B cell (primary cell): Measurements from ENCODE around the gene DNM1. TPM values are rescaled to one million over a fixed set of nuclear protein-coding genes. Genes with fewer than 3 reads are reported as not detected.

Experiments
- ATAC-seq: fragments of 200-7000 bp; cut with Tn5 transposase; one replicate; pipeline ENCODE4 v1.10.0; 2021; ENCODE audit warnings: low read depth, mild to moderate bottlenecking, moderate number of reproducible peaks, moderate library complexity
- CTCF ChIA-PET: fragments of 350-600 bp; sonication (Branson Sonifier 250); formaldehyde crosslinking; loops from one replicate; lab custom pipeline; 2021; ENCODE audit warnings: antibody characterized with exemption, inconsistent platforms; lab: Charles Lee
- POLR2A ChIA-PET: fragments of 350-600 bp; sonication (Branson Sonifier 250); formaldehyde crosslinking; loops from one replicate; lab custom pipeline; 2021; ENCODE audit warnings: antibody characterized with exemption; lab: Charles Lee
- DNase-seq: peaks from one replicate; pipeline ENCODE4 v3.0.0; 2013
- H2AFZ ChIP-seq: 2 replicates; pipeline ENCODE4 v1.6.1; 2012; ENCODE audit warnings: mild to moderate bottlenecking, low read depth, low read length; ENCODE audit not compliant: insufficient read depth, poor library complexity, severe bottlenecking
- H3K27ac ChIP-seq, 2 donors: 1 replicate in 1 of 2; 2 replicates in 1 of 2; pipeline ENCODE4 v1.5.1; 2012 to 2013; ENCODE audit warnings: low read length in 2 of 2, mild to moderate bottlenecking in 2 of 2, moderate library complexity in 1 of 2
- H3K27me3 ChIP-seq, 4 experiments: fragments of 200-600 bp in 1 of 4; sonication (generic) in 1 of 4; replicated peaks in 1 of 4; 1 replicate in 2 of 4; 2 replicates in 2 of 4; pipeline versions ENCODE4 v1.6.1 to v1.7.0; 2013 to 2016; ENCODE audit warnings: low read length in 3 of 4, mild to moderate bottlenecking in 2 of 4, mixed read lengths in 1 of 4, moderate library complexity in 1 of 4; ENCODE audit not compliant: insufficient read depth in 4 of 4, control insufficient read depth in 3 of 4; ENCODE audit errors: control extremely low read depth in 1 of 4
- H3K36me3 ChIP-seq, 2 experiments: replicated peaks in 1 of 2; 1 replicate in 1 of 2; 2 replicates in 1 of 2; pipeline versions ENCODE4 v1.6.1 to v1.7.1; 2013; ENCODE audit warnings: low read length in 1 of 2; ENCODE audit not compliant: insufficient read depth in 2 of 2, control insufficient read depth in 1 of 2; ENCODE audit errors: control extremely low read depth in 1 of 2, extremely low read depth in 1 of 2
- H3K4me1 ChIP-seq, 2 donors: fragments of 200-600 bp in 1 of 2; sonication (generic) in 1 of 2; 1 replicate in 1 of 2; 2 replicates in 1 of 2; pipeline versions ENCODE4 v1.5.1 to v1.6.1; 2013 to 2017; ENCODE audit warnings: low read length in 2 of 2; ENCODE audit not compliant: control insufficient read depth in 2 of 2, insufficient read depth in 2 of 2
- H3K4me2 ChIP-seq: replicated peaks from 2 replicates; pipeline ENCODE3; 2012; ENCODE audit warnings: mild to moderate bottlenecking, low read depth, low read length; ENCODE audit not compliant: poor library complexity, severe bottlenecking
- H3K4me3 ChIP-seq, 5 experiments: fragments of 200-600 bp in 1 of 5; sonication (generic) in 1 of 5; 1 replicate in 3 of 5; 2 replicates in 2 of 5; pipeline versions ENCODE4 v1.5.1 to v1.7.0; 2011 to 2016; ENCODE audit warnings: low read length in 4 of 5, mild to moderate bottlenecking in 4 of 5, low read depth in 2 of 5, control low read depth in 1 of 5, moderate library complexity in 1 of 5; ENCODE audit not compliant: insufficient read depth in 1 of 5; ENCODE audit errors: control extremely low read depth in 1 of 5, extremely low read depth in 1 of 5
- H3K79me2 ChIP-seq: fragments of 200-600 bp; sonication (generic); one replicate; pipeline ENCODE4 v1.6.0; 2016; ENCODE audit warnings: low read length; ENCODE audit not compliant: control insufficient read depth, insufficient read depth
- H3K9ac ChIP-seq: fragments of 200-600 bp; sonication (generic); 2 replicates; pipeline ENCODE4 v1.6.1; 2017; ENCODE audit warnings: mild to moderate bottlenecking, low read length, moderate library complexity
- H3K9me3 ChIP-seq, 3 donors: one replicate each; pipeline versions ENCODE4 v1.6.1 to v1.7.1; 2013; ENCODE audit warnings: low read length in 2 of 3; ENCODE audit not compliant: control insufficient read depth in 2 of 3, insufficient read depth in 1 of 3; ENCODE audit errors: control extremely low read depth in 1 of 3
- H4K20me1 ChIP-seq: 2 replicates; pipeline ENCODE4 v1.6.0; 2012; ENCODE audit warnings: mild to moderate bottlenecking, low read length; ENCODE audit not compliant: insufficient read depth, control insufficient read depth, poor library complexity, severe bottlenecking
- H3K27ac Mint-ChIP-seq: one replicate; pipeline ENCODE4 v1.8.0; 2021; ENCODE audit warnings: mixed read lengths
- H3K27me3 Mint-ChIP-seq: one replicate; pipeline ENCODE4 v1.8.0; 2021; ENCODE audit warnings: mixed read lengths
- H3K4me1 Mint-ChIP-seq: one replicate; pipeline ENCODE4 v1.8.0; 2021; ENCODE audit warnings: mixed read lengths
- H3K4me3 Mint-ChIP-seq: one replicate; pipeline ENCODE4 v1.8.0; 2021; ENCODE audit warnings: mixed read lengths
- H3K9me3 Mint-ChIP-seq: one replicate; pipeline ENCODE4 v1.8.0; 2022; ENCODE audit warnings: mixed read lengths; ENCODE audit not compliant: insufficient read depth
- EZH2 ChIP-seq: IDR thresholded peaks from 2 replicates; pipeline ENCODE4 v1.6.1; 2012; ENCODE audit warnings: borderline replicate concordance, low read depth, mild to moderate bottlenecking, moderate library complexity, low read length; ENCODE audit not compliant: insufficient read depth, poor library complexity, severe bottlenecking
- WGBS: methylation state at CpG from one replicate; pipeline ENCODE4 v1.1.5; 2013; ENCODE audit warnings: missing lambda C conversion rate; ENCODE audit not compliant: insufficient coverage; 5-methylcytosine and 5-hydroxymethylcytosine counted together
- intact Hi-C: fragments of 100-400 bp; cut with micrococcal nuclease; formaldehyde crosslinking; loops from one replicate; pipeline ENCODE4 v1.10.0; 2022
- polyA plus RNA-seq: library from polyadenylated mRNA; depleted of rRNA; stranded (reverse); fragments of >200 nt; gene quantifications from 2 replicates; pipeline ENCODE4 v1.2.3, GENCODE V29; 2012
- total RNA-seq, 2 donors: library from RNA; stranded (reverse); fragments of 120-200 nt in 1 of 2; gene quantifications; 1 replicate in 1 of 2; 2 replicates in 1 of 2; pipeline versions ENCODE4 v1.2.3 to v1.2.4, GENCODE V29; 2013 to 2022
- TF ChIP-seq, protein P1 (sequence below): fragments of 200-600 bp; IDR thresholded peaks from one replicate; pipeline ENCODE4 v1.8.0; 2022; ENCODE audit warnings: antibody characterized with exemption, mild to moderate bottlenecking

Gene DNM1
- total and polyA plus RNA-seq, 2 donors (not counting 1 experiment from before 2014, with no cell fraction given): 0.63 to 1.3 TPM

DNA sequence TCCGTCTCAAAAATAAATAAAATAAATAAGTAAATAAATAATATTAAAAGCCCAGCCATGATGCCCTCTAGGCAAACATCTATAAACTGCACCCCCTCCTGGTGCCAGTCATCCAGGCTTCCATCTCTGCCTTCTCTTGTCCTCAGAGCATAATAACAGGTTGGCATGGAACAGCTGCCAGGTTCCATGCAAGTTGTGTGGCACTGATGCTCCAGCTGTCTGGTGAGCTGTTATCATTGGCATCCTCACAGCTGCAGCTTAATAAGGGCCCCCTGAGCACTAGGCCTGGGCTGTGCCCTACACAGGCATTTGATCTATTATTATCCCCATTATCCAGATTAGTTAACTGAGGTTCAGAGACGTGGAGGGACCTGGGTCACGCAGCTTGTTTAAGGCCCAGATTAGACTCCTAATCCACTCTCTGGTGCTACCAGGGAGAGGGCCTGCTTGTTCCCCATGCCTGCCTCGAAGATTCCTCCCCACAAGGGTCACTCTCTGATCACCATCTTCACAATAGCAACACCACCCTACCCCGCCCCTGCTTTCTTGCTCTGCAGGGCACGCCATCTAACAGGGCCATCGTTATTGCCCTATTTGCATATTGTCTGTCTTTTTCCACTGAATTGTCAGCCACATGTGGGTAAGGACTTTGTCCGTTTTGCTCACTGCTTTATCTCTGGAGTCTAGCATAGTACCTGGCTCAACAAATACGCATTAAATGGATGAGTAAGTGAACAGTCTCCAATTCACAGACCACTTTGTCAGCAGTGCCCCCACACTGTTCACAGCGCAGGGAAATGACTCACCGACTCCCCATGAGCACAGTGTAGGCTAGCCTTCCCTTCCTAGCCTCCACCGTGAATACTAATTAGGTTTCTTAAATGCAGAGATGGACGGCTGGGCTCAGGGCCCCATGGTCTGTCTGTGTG lies 1.5 kb upstream of the DNM1 start:
- intact Hi-C loops: no loop called here
- CTCF ChIA-PET: interaction anchor here (0.7 to 1.6 kb wide), 4 partner anchors 10 to 920 kb away, joined by 3 to 5 read pairs (median 4); no protein-coding TSS in a partner anchor

More for the DNA sequence above, 1.5 kb upstream of the DNM1 start:
- peaks cover 9% of the 10 kb centered on the region for H3K4me1 Mint-ChIP-seq
- H3K4me3 ChIP-seq: no peak overlapping the region
- peaks cover 12 to 16% of the 10 kb centered on the region in 2 donors for H3K4me1 ChIP-seq
- H3K27ac ChIP-seq: no peak overlapping the region
- WGBS: 92% methylated on average over 9 of the region's 13 CpGs
- no peak overlapping the region for H3K27ac Mint-ChIP-seq
- no peaks in the 10 kb centered on the region for H4K20me1 ChIP-seq
- no peaks in the 10 kb centered on the region for H3K9me3 ChIP-seq
- H3K27me3 Mint-ChIP-seq: peaks cover 16% of the 10 kb centered on the region
- no peak overlapping the region for H2AFZ ChIP-seq
- no peak overlapping the region for H3K4me3 Mint-ChIP-seq
- ATAC-seq: no peak
- H3K9ac ChIP-seq: no peak overlapping the region
- no peak for DNase-seq
- H3K4me2 ChIP-seq: no peak overlapping the region
- TF ChIP-seq EZH2: no peak
- TF ChIP-seq, protein P1, sequence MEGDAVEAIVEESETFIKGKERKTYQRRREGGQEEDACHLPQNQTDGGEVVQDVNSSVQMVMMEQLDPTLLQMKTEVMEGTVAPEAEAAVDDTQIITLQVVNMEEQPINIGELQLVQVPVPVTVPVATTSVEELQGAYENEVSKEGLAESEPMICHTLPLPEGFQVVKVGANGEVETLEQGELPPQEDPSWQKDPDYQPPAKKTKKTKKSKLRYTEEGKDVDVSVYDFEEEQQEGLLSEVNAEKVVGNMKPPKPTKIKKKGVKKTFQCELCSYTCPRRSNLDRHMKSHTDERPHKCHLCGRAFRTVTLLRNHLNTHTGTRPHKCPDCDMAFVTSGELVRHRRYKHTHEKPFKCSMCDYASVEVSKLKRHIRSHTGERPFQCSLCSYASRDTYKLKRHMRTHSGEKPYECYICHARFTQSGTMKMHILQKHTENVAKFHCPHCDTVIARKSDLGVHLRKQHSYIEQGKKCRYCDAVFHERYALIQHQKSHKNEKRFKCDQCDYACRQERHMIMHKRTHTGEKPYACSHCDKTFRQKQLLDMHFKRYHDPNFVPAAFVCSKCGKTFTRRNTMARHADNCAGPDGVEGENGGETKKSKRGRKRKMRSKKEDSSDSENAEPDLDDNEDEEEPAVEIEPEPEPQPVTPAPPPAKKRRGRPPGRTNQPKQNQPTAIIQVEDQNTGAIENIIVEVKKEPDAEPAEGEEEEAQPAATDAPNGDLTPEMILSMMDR: no peak
- no peaks in the 10 kb centered on the region for H3K79me2 ChIP-seq
- H3K27me3 ChIP-seq: peaks cover 0 to 29% (median 8%) of the 10 kb centered on the region in 4 experiments
- no peaks in the 10 kb centered on the region for H3K36me3 ChIP-seq
- no peaks in the 10 kb centered on the region for H3K9me3 Mint-ChIP-seq
- POLR2A ChIA-PET: no interaction called here
